ENCODE results near the gene SH3PXD2B. TPM values are rescaled to one million over a fixed set of nuclear protein-coding genes. Genes with fewer than 3 reads are reported as not detected.
"Not testable (repeated sequence)": the region's sequence is repeated elsewhere in the genome, so short reads cannot be mapped to it uniquely, and the experiment has no call there.

Gene SH3PXD2B
- total and polyA plus RNA-seq, 2 donors (not counting 1 experiment from before 2014, with no cell fraction given) = 12.6 to 21.1 TPM

GRCh38 chr5:172403817-172404216 is 50.5 kb downstream of the SH3PXD2B start:
- Histone ChIP-seq H3K4me3 (replicated peaks in 1 of 4; ENCODE audit: control extremely low read depth in 1 of 4, insufficient read depth in 1 of 4, low read depth in 3 of 4, low read length in 4 of 4) (no peak overlapping the region), H3K4me2 (ENCODE audit: extremely low read depth, insufficient read depth, low read length) (no peak overlapping the region), H3K4me1 (ENCODE audit: control insufficient read depth, extremely low read depth, insufficient read depth, low read length) (peaks cover 15% of the 10 kb centered on the region), H3K27me3 (ENCODE audit: control insufficient read depth, insufficient read depth, low read length) (no peaks in the 10 kb centered on the region), H4K20me1 (ENCODE audit: control insufficient read depth, extremely low read depth, insufficient read depth, low read length) (no peaks in the 10 kb centered on the region), H3K79me2 (ENCODE audit: control insufficient read depth, insufficient read depth, low read length) (no peaks in the 10 kb centered on the region), H3K9me3 (ENCODE audit: control insufficient read depth, insufficient read depth, low read depth, low read length) (no peaks in the 10 kb centered on the region), H3K36me3 (ENCODE audit: control insufficient read depth, insufficient read depth, low read length) (no peaks in the 10 kb centered on the region), H3K9ac (ENCODE audit: insufficient read depth, low read length) (no peak overlapping the region), H2AFZ (ENCODE audit: low read length) (no peak overlapping the region), H3K27ac (ENCODE audit: insufficient read depth, low read length) (no peak overlapping the region)
- TF ChIP-seq EZH2 (IDR thresholded peaks at IDR 0.05; ENCODE audit: low read length, missing control alignments) (no peak), CTCF (conservative IDR thresholded peaks at IDR 0.05 in 1 of 2, IDR thresholded peaks at IDR 0.05 in 1 of 2; ENCODE audit: low read depth in 1 of 2, low read length in 2 of 2) (no peak)
- DNase-seq (ENCODE audit: low read depth in 2 of 2) = no peak

GRCh38 chr5:172403189-172403796 is 51.0 kb downstream of the SH3PXD2B start:
- Histone ChIP-seq H3K4me2 (ENCODE audit: extremely low read depth, insufficient read depth, low read length) (no peak overlapping the region), H3K27ac (ENCODE audit: insufficient read depth, low read length) (no peak overlapping the region), H3K9ac (ENCODE audit: insufficient read depth, low read length) (no peak overlapping the region), H3K27me3 (ENCODE audit: control insufficient read depth, insufficient read depth, low read length) (no peaks in the 10 kb centered on the region), H4K20me1 (ENCODE audit: control insufficient read depth, extremely low read depth, insufficient read depth, low read length) (no peaks in the 10 kb centered on the region), H3K79me2 (ENCODE audit: control insufficient read depth, insufficient read depth, low read length) (no peaks in the 10 kb centered on the region), H2AFZ (ENCODE audit: low read length) (no peak overlapping the region), H3K4me1 (ENCODE audit: control insufficient read depth, extremely low read depth, insufficient read depth, low read length) (peaks cover 15% of the 10 kb centered on the region), H3K4me3 (replicated peaks in 1 of 4; ENCODE audit: control extremely low read depth in 1 of 4, insufficient read depth in 1 of 4, low read depth in 3 of 4, low read length in 4 of 4) (no peak overlapping the region), H3K36me3 (ENCODE audit: control insufficient read depth, insufficient read depth, low read length) (no peaks in the 10 kb centered on the region), H3K9me3 (ENCODE audit: control insufficient read depth, insufficient read depth, low read depth, low read length) (no peaks in the 10 kb centered on the region)
- DNase-seq (ENCODE audit: low read depth in 2 of 2) = peak; percentile 83 to 91
- TF ChIP-seq CTCF (conservative IDR thresholded peaks at IDR 0.05 in 1 of 2, IDR thresholded peaks at IDR 0.05 in 1 of 2; ENCODE audit: low read depth in 1 of 2, low read length in 2 of 2) = peak in 1 of 2 donors; percentile 9
- no peak for TF ChIP-seq EZH2 (IDR thresholded peaks at IDR 0.05; ENCODE audit: low read length, missing control alignments)

- Histone ChIP-seq H3K9me3 (ENCODE audit: control insufficient read depth, insufficient read depth, low read depth, low read length) (no peaks in the 10 kb centered on the region), H3K4me3 (replicated peaks in 1 of 4; ENCODE audit: control extremely low read depth in 1 of 4, insufficient read depth in 1 of 4, low read depth in 3 of 4, low read length in 4 of 4) (no peak overlapping the region), H3K27me3 (ENCODE audit: control insufficient read depth, insufficient read depth, low read length) (no peaks in the 10 kb centered on the region), H3K27ac (ENCODE audit: insufficient read depth, low read length) (no peak overlapping the region), H3K9ac (ENCODE audit: insufficient read depth, low read length) (no peak overlapping the region), H4K20me1 (ENCODE audit: control insufficient read depth, extremely low read depth, insufficient read depth, low read length) (no peaks in the 10 kb centered on the region), H3K36me3 (ENCODE audit: control insufficient read depth, insufficient read depth, low read length) (no peaks in the 10 kb centered on the region), H3K4me1 (ENCODE audit: control insufficient read depth, extremely low read depth, insufficient read depth, low read length) (peaks cover 12% of the 10 kb centered on the region), H3K4me2 (ENCODE audit: extremely low read depth, insufficient read depth, low read length) (no peak overlapping the region), H3K79me2 (ENCODE audit: control insufficient read depth, insufficient read depth, low read length) (no peaks in the 10 kb centered on the region), H2AFZ (ENCODE audit: low read length) (no peak overlapping the region)
- TF ChIP-seq EZH2 (IDR thresholded peaks at IDR 0.05; ENCODE audit: low read length, missing control alignments) (no peak), CTCF (conservative IDR thresholded peaks at IDR 0.05 in 1 of 2, IDR thresholded peaks at IDR 0.05 in 1 of 2; ENCODE audit: low read depth in 1 of 2, low read length in 2 of 2) (no peak)
- peak in 1 of 2 donors; percentile 69 for DNase-seq (ENCODE audit: low read depth in 2 of 2)
These were observed 51.7 kb downstream of the SH3PXD2B start for GRCh38 chr5:172402531-172403188.

- H3K36me3 ChIP-seq (ENCODE audit: control insufficient read depth, insufficient read depth, low read length); H4K20me1 ChIP-seq (ENCODE audit: control insufficient read depth, extremely low read depth, insufficient read depth, low read length); H3K79me2 ChIP-seq (ENCODE audit: control insufficient read depth, insufficient read depth, low read length); H3K27ac ChIP-seq (ENCODE audit: insufficient read depth, low read length); H3K4me1 ChIP-seq (ENCODE audit: control insufficient read depth, extremely low read depth, insufficient read depth, low read length); DNase-seq (ENCODE audit: low read depth in 2 of 2); H3K9me3 ChIP-seq (ENCODE audit: control insufficient read depth, insufficient read depth, low read depth, low read length); H2AFZ ChIP-seq (ENCODE audit: low read length); H3K9ac ChIP-seq (ENCODE audit: insufficient read depth, low read length); H3K4me3 ChIP-seq (replicated peaks in 1 of 4; ENCODE audit: control extremely low read depth in 1 of 4, insufficient read depth in 1 of 4, low read depth in 3 of 4, low read length in 4 of 4); H3K4me2 ChIP-seq (ENCODE audit: extremely low read depth, insufficient read depth, low read length); H3K27me3 ChIP-seq (ENCODE audit: control insufficient read depth, insufficient read depth, low read length): not testable (repeated sequence)
These were observed 52.3 kb downstream of the SH3PXD2B start for GRCh38 chr5:172402031-172402430.
